GM18867 (cell line): ENCODE data around the gene TNIK.

Source experiments
- ATAC-seq: cut with Tn5 transposase; IDR thresholded peaks from one replicate; pipeline ENCODE4 v1.9.1; 2021; ENCODE audit warnings: mild to moderate bottlenecking, moderate library complexity; ENCODE audit not compliant: unreplicated experiment

The TNIK gene

GRCh38 chr3:171237009-171237385 is 223.2 kb downstream of the TNIK start:
- ATAC-seq, result no peak

- ATAC-seq, result no peak
Observed at GRCh38 chr3:171236265-171237008, 223.8 kb downstream of the TNIK start.

GRCh38 chr3:171234298-171235010 is 225.8 kb downstream of the TNIK start:
- ATAC-seq, result no peak

GRCh38 chr3:171231361-171231760 is 228.8 kb downstream of the TNIK start:
- ATAC-seq, result no peak

- no peak for ATAC-seq
Observed at GRCh38 chr3:171230865-171231264, 229.3 kb downstream of the TNIK start.

GRCh38 chr3:171229173-171229572 is 231.0 kb downstream of the TNIK start:
- no peak for ATAC-seq

GRCh38 chr3:171228240-171228639 is 232.0 kb downstream of the TNIK start:
- ATAC-seq, result no peak

GRCh38 chr3:171227828-171228227 is 232.4 kb downstream of the TNIK start:
- no peak for ATAC-seq

- no peak for ATAC-seq
Observed at GRCh38 chr3:171227359-171227758, 232.8 kb downstream of the TNIK start.

- no peak for ATAC-seq
Observed at GRCh38 chr3:171226794-171227193, 233.4 kb downstream of the TNIK start.

GRCh38 chr3:171225708-171226107 is 234.5 kb downstream of the TNIK start:
- ATAC-seq, result no peak

GRCh38 chr3:171225165-171225564 is 235.0 kb downstream of the TNIK start:
- no peak for ATAC-seq

- no peak for ATAC-seq
Observed at GRCh38 chr3:171223396-171223795, 236.8 kb downstream of the TNIK start.

GRCh38 chr3:171222995-171223394 is 237.2 kb downstream of the TNIK start:
- no peak for ATAC-seq

GRCh38 chr3:171221597-171221996 is 238.6 kb downstream of the TNIK start:
- ATAC-seq, result no peak

- no peak for ATAC-seq
Observed at GRCh38 chr3:171221104-171221503, 239.1 kb downstream of the TNIK start.

GRCh38 chr3:171219258-171219657 is 240.9 kb downstream of the TNIK start:
- no peak for ATAC-seq

GRCh38 chr3:171218069-171218468 is 242.1 kb downstream of the TNIK start:
- no peak for ATAC-seq

GRCh38 chr3:171213907-171214306 is 246.3 kb downstream of the TNIK start:
- no peak for ATAC-seq

- no peak for ATAC-seq
Observed at GRCh38 chr3:171213178-171213577, 247.0 kb downstream of the TNIK start.

- ATAC-seq, result no peak
Observed at GRCh38 chr3:171212648-171213047, 247.6 kb downstream of the TNIK start.

GRCh38 chr3:171206283-171206682 is 253.9 kb downstream of the TNIK start:
- ATAC-seq, result no peak
